HG02885 (cell line): ENCODE measurements around the gene SPEN.

Experiments
- ATAC-seq: cut with Tn5 transposase; IDR thresholded peaks from one replicate; pipeline ENCODE4 v1.9.1; 2021; ENCODE audit warnings: mild to moderate bottlenecking; ENCODE audit not compliant: unreplicated experiment, poor library complexity

The SPEN gene

DNA sequence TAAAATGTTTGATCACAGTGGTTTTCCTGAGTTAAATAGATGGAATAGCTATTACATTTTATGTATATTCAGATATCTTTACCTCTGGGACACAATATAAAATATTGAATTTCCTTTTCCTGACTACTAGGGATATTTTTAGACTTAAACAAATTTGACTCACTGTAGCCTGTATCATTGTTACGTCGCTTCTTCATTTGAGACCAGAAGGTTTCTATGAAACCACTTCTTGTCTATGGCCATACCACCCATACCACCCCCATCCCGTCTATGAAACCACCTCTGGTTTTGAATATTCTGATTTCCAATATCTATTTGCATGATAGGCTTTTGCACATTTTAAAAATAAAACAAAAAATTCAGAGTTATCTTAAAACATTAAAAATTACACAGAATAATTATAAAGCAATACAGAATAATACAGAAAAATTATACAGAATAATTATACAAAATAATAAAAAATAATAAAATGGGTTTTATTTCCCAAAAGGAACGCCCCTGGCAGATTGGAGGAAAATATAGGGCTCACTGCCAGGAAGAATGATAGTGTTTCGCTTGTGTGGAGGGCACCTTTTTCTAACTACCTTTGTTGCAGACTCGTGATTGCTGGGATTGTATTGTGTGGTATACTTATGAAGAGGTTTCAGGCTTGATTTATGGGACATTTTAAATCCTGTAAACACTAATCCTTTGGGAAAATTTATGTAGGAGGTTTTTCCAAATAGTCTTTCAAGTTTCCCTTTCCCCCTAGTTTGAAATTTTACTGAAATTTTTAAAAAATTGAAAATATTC, 4.7 kb downstream of the SPEN start:
- ATAC-seq, result no peak

DNA sequence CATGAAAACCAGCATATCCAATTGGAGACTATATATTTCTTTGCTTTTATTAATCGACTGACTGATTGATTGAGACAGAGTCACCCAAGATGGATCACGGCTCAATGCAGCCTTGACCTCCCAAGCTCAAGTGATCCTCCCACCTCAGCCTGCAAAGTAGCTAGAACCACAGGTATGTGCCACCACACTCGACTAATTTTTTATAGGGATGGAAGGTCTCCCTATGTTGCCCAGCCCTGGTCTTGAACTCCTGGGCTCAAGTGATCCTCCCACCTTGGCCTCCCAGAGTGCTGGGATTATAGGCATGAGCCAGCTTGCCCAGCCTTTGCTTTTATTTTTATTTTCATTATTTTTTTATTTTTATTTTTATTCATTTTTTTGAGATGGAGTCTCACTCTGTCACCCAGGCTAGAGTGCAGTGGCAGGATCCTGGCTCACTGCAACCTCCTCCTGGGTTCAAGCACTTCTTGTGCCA, 5.4 kb downstream of the SPEN start:
- no peak for ATAC-seq

- no peak for ATAC-seq
These were observed 9.4 kb downstream of the SPEN start for GRCh38 chr1:15856888-15857287.

DNA sequence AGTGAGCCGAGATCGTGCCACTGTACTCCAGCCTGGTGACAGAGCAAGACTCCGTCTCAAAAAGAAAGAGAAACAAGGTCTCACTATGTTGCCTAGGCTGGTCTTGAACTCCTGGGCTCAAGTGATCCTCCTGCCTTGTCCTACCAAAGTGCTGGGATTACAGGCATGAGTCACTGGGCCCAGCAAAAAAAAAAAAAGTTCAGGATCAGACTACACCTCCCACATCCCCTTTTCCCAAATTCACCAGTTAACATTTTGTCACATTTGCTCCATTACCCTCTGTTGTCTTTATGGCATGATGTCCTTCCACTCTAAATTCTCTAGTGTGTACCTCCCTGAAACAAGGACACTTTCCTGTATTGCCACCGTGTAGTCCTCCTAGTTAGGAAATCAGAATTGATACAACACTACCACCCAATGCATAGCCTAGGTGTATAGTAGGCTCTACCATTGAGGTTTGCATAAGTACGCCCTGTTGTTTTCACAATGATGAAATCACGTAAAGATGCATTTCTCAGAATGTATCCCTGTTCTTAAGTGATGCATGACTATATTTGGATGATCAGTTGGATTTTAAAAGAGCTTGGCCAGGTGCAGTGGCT, 10.7 kb downstream of the SPEN start:
- ATAC-seq, result no peak

DNA sequence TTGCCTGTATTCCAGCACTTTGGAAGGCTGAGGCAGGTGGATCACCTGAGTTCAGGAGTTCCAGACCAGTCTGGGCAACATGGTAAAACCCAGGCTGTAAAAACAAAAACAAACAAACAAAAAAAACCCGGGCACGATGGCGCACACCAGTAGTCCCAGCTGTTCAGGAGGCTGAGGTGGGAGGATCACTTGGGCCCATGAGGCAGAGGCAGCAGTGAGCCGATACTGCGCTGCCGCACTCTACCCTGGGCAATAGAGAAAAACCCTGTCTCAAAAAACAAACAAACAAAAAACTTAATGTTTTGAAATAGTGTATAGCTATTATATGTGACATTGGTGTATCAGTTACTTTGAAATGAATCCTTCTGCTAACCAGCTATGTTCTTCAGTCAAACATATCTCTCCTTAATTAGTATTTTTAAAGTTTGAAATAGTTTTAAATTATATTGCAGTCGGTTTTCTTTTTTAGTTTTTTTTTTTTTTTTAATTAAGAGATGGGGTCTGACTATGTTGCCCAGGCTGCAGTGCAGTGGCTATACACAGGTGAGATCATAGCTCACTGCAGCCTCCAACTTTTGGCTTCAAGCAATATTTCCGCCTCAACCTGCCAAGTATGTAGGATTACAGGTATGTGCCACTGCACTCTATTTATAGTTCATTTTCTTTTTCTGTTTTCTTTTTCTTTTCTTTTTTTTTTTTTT, 11.3 kb downstream of the SPEN start:
- no peak for ATAC-seq

GRCh38 chr1:15863156-15863901, 15.8 kb downstream of the SPEN start:
- no peak for ATAC-seq

GRCh38 chr1:15866721-15867201, 19.3 kb downstream of the SPEN start:
- ATAC-seq, result no peak

GRCh38 chr1:15867288-15867687, 19.8 kb downstream of the SPEN start:
- ATAC-seq, result no peak

DNA sequence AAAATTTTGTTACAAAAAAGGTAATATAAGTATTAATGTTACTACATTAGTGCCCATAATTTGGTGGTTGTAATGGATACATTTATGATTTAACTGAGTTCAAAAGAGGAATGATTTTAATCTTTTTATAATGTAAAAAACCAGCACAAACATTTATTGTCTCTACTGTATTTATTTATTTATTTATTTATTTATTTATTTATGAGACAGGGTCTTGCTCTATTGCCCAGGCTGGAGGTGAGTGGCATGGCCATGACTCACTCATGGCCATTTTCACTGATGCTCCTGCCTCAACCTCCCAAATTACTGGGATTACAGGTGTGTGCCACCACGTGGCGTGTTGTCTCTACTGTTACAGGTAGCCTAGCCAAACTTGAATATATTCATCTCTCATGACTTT, 21.9 kb downstream of the SPEN start:
- ATAC-seq, result no peak

DNA sequence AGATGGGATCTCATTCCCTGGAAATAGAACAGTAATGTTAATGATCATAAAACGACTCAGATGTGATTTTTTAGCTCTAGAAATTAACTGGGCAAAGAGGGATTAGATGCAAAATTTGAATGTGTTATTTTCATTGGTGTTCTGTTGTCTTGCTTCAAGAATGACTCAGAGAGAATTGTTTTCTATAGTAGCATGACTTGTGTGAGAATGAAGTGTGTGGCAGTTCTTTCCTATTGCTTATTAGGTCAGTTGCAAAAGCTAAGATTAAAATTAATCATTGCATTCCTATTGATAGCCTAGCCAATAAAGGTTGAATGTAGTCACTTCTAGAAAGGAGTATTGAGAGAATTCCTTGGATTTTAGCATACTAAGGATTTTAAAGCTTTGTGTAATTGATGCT, 22.9 kb downstream of the SPEN start:
- no peak for ATAC-seq

GRCh38 chr1:15874471-15874870, 27.0 kb downstream of the SPEN start:
- ATAC-seq, result no peak

DNA sequence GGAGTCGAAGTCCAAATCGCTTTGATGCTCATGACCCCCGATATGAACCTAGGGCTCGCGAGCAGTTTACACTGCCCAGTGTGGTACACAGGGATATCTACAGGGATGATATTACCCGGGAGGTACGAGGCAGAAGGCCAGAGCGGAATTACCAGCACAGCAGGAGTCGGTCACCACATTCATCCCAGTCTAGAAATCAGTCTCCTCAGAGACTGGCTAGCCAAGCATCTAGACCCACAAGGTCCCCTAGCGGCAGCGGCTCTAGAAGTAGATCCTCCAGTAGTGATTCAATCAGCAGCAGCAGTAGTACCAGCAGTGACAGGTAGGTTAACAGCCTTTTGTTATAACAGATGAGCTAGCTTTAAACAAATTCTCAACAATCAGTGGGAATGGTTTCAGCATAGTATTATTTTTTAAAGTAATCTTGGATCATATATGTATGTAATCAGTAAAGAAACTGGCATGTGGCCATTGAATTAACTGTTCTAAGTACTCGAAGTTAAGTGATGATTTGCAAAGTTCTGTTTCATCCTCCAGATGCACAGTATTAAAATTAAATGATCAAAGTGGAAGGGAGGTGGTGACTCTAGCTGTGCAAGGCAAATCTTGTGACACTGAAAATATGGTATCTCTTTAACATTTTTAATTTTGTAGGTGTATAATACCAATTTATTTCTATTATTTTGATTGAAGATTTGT, 29.0 kb downstream of the SPEN start:
- ATAC-seq, result no peak

DNA sequence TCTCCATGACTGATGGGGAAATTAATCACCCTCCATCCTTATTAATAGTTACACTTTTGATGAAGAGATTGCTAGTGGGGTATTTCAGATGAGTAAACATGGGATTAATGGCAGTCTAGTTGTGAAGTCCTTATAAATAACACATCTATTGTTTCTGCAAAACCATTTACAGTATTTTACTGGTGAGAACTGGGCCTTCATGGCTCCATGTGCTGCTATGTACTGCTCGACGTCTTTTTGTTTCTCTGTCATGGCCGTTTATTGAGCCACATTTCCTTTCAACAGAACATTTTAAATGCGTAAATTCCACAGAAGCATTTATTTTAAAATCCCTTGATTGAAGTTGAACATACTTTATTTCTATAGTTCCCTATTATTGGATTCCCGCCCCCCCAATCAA, 34.5 kb downstream of the SPEN start:
- ATAC-seq, result no peak

- no peak for ATAC-seq
These were observed 35.2 kb downstream of the SPEN start for GRCh38 chr1:15882665-15883064.

GRCh38 chr1:15883326-15883725, 35.8 kb downstream of the SPEN start:
- ATAC-seq, result no peak

DNA sequence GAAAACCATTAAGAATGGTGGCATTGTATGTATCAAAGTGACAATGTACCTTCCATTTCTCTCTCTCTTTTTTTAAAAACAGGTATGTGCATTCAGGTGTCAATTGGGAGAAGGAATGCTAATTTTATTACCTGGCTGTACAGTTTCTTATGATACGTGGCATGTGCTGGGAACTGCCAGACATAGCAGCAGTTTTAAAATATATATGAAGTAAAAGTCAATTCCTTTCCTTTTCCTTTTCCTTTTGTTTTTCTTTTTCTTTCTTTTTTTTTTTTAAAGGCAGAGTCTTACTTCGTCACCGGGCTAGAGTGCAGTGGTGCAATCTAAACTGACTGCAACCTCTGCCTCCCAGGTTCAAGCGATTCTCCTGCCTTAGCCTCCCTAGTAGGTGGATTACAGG, 37.0 kb downstream of the SPEN start:
- ATAC-seq, result no peak

DNA sequence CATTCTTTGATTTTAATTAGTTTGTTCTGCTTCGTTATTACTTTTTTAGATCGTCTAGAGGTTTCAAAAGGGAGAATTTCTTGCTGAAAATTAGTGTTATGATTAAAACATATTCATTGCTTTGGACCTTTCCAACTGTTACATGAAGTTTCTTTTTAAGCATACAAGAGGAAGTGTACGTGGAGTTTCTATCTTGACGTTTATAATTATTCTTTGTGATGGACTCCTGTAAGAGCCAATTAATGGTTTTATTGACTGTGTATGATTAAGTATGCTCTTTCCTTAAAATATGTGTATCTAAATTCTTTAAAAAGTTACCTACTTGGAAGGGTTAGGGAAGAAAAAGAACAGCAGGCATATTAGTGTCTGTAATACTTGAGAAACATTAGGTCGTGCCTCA, 37.8 kb downstream of the SPEN start:
- ATAC-seq, result no peak

DNA sequence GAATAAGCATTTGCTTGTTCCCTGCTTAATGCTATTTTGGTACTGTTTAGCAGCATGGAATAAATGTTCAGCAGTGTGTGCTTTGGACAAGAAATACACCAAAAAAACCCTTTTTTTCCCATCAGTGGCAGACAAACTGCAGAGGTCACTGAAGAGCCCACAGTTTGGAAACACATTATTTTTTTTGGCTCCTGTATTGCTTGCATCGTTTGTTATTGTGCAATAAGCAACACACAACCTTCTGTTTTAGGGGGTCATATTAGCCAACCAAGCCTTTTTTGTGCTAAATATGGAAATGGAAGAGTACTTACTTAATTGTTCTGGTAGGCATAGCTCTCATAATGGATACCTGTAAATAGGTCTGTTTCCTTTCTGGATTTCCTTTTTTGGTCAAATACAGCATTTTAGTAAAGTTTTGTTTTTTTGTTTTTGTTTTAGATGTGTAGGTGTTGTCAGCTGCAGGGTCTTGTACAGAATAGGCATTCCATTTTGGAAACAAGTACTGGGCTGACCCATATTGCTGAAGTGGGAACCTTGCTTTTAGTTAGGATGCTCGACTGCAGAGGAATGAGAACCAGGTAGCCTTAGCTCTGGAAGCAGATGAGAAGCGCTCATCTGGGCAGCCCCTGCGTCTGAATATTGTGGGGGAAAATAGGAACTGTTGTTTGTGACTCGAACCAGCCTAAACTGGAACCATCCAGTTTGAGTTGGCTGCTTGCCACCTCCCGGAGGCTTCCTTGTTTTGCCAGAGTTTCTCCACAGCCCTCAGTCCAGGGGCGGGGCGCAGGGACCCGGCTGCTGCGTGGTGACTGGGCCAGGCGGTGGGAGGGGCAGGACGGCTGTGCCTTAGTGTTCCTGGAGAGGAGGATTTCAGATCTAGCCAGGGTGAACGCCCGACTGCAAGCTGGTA, 38.4 kb downstream of the SPEN start:
- no peak for ATAC-seq

DNA sequence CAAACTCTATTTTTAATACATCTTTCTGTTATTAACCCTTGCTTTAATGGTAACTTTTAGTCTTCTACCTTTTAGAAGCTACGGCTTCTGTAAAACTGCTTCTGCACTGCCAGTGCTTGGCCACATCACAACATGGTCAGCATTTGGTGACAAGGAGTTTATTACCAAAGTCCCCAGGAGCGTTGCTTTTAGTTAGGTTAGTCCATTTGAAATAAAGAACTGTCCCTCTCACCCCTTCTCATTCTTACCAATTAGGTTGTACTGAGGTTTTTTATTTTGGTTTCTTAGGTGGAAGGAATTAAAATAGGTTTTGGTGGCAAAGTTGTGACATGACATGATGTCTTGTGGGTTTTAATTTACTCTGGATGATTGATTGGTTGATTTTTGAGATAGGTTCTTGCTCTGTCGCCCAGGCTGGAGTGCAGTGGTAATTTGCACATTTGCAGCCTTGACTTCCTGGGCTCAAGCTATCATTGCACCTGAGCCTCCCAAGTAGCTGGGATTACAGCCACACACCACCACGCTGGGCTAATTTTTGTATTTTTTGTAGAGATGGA, 39.2 kb downstream of the SPEN start:
- ATAC-seq, result no peak
